Measurements from ENCODE around the gene CAMSAP1.

DNA sequence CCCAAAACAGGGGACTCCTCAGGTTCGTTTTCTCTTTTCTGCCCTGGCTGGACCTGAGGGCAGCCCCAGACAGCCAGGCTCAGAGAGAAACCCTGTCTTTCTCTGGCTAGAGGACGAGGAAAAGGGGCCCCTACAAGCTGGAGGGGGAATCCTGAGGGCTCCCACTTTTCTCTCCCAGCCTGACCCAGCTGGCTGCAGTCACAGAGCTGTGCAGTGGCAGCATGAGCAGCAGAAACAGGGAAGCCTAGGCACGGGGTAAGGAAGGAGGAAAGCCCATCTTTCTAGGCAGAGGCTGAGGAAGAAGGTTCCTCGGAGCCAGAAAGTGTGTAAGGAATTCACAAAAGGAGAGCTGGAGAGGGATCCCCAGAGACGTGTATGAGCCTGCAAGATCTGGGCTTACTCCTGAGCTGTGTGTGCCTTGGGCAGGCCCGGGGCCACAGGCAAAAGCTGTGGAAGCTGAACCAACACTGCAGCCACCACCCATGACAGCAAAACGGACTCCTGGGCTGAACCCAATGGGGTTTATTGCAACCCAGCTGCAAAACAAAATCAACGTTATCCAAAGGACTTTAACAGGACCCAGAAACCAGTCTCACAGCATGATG lies 16.2 kb downstream of the CAMSAP1 start:
- TF ChIP-seq, protein P1, sequence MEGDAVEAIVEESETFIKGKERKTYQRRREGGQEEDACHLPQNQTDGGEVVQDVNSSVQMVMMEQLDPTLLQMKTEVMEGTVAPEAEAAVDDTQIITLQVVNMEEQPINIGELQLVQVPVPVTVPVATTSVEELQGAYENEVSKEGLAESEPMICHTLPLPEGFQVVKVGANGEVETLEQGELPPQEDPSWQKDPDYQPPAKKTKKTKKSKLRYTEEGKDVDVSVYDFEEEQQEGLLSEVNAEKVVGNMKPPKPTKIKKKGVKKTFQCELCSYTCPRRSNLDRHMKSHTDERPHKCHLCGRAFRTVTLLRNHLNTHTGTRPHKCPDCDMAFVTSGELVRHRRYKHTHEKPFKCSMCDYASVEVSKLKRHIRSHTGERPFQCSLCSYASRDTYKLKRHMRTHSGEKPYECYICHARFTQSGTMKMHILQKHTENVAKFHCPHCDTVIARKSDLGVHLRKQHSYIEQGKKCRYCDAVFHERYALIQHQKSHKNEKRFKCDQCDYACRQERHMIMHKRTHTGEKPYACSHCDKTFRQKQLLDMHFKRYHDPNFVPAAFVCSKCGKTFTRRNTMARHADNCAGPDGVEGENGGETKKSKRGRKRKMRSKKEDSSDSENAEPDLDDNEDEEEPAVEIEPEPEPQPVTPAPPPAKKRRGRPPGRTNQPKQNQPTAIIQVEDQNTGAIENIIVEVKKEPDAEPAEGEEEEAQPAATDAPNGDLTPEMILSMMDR (conservative IDR thresholded peaks at IDR 0.05) = no peak
- no peak for TF ChIP-seq ZFX (IDR thresholded peaks at IDR 0.05)

All from C4-2B (cell line).